ENCODE data around the gene ZNF25. TPM values are rescaled to one million over a fixed set of nuclear protein-coding genes. Genes with fewer than 3 reads are reported as not detected.

Gene ZNF25
- total RNA-seq (2022; extraction: Qiagen RNA extraction; ENCODE audit: low read depth), result 1.2 to 2.7 TPM (median 1.9 TPM) in 5 replicates

DNA sequence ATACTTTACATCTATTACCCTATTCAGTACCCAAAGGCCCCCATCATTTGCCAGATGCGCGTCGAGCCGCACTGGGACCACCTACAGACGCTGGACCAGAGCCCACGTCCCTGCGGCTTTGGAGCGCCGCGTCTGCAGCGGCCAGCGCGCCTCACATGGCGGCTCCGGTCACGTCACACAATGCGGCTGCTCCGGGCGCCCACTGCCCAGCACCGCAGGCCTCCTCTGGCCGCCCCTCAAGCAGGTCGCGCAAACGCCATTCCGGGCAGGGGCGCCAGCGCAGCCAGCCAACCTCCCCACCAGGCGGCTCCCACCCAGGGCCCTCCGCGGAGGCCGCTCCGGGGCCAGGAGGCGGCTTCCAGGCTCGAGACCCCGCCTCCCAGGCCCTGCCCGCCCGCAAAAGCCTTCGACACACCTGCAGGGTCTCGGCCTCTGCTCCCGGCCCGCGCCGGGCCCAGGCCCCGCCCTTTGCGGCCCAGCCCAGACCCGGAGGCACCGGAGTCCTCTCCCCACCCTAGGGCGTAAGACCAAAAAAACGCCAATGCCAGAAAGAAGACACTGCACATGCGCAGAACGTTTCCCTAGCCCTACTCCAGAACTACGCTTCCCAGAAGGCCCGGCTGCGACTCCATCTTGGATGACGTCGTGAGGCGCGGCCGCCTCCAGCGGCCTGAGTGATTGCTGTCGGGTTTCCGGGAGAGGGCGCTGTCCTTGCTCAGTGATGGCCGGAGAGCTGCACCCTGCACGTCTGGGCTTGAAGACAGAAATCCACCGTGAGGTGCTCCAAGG is at the start of gene ZNF25:
Gene ZNF25, minus strand, starts transcription at position 557 of the 789 bp plus-strand sequence. CDS start 4,925 bp downstream, outside the sequence.

DNA sequence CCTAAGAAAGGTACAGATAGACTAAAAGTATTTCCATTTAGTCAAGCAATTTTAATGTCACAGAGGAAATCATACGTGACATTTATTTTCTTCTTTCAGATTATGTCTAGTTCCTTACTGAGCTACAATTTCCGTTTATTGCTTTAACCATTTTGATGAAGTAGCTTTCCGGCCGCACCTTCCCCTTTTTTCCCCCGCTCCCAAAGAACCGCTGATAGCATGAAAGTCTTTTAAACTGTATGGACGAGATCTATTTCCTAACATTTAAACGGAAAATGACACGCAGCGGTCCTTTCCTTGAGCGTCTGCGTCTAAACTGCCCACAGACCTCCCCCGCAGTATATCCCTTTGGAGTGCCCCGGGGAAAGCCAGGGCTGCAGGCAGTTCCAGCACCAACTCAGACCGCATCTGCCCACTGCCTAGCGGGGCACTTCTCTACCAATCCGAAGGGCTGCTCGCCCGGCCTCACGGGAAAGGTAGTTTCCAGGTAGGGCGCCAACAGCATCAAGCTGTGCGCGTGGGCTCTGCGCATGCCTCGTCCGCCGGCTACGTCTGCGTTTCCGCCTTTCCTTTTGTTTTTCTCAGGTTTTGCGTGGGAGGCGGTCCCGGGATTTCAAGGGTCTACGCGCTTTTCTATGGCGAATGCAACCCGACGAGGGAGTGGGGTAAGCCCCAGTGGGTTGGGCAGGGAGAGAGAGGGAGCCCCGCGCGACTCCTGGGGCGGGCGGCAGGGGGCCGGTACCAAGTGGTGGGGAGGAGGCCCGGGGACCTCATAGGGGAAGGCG is 33.9 kb upstream of the ZNF25 start, which contains the start of gene ZNF33A:
Gene ZNF33A, plus strand, starts transcription at position 557 of the 785 bp plus-strand sequence. CDS start 1,667 bp downstream, outside the sequence.

Other genes with a start within 250 kb of the ZNF25 start
- gene ZNF248, start 119.0 kb downstream of the ZNF25 start, total RNA-seq (2022; extraction: Qiagen RNA extraction; ENCODE audit: low read depth), result 2.9 to 6.0 TPM (median 4.4 TPM) in 5 replicates
- gene ZNF33A, start 34.0 kb upstream of the ZNF25 start, total RNA-seq (2022; extraction: Qiagen RNA extraction; ENCODE audit: low read depth), result 6.1 to 11.9 TPM (median 10.3 TPM) in 5 replicates
- gene ZNF37A, start 117.7 kb upstream of the ZNF25 start, total RNA-seq (2022; extraction: Qiagen RNA extraction; ENCODE audit: low read depth), result 5.1 to 8.2 TPM (median 5.9 TPM) in 5 replicates